ENCODE measurements around the gene TTC32. TPM values are rescaled to one million over a fixed set of nuclear protein-coding genes. Genes with fewer than 3 reads are reported as not detected.

TTC32 gene
- total RNA-seq: 1 to 10 TPM; 3.7 to 6.6 TPM

DNA sequence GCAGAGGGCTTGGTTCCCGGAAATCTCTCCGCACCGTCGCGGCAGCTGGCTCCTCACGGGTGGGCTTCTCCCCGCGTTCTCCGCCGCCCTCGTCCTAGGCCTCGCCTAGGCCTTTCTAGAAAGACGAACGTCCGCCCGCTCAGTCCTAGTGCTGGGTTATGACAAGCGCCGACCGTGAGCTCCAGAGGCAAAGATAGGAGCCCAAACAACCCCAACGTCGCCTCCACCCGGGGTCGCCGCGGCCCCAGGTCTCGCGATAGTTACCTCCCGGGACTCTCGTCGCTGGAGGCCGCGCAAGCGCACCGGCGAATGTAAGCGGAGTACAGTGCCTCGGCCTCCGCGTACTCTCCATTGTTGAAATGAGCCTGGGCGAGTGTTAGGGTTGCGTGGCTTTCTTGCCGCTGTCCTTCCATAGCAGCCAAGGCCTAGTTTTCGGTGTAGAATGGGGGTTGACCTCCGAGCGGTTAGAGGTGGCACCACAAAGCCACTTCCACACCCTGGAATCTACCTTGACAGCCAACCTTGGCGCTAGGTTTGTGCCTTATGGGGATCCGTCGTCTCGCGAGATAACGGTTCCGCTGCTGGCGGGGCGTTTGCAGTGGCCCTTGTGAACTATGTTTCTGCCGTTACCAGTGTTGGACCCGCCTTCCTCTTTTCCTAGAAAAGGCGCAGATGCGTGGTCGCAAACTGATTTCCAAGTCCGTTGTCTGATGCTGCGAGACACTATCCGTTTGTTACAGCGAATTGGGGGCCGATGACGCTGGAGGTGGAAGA, at the start of gene TTC32:
TSS of gene TTC32 (minus strand) at position 542 of the 774 bp plus-strand sequence. CDS start at position 413, 129 bp downstream.
- H3K4me1 ChIP-seq: peaks cover 0 to 44% of the 10 kb centered on the region in 2 donors
- TF ChIP-seq, protein P1, sequence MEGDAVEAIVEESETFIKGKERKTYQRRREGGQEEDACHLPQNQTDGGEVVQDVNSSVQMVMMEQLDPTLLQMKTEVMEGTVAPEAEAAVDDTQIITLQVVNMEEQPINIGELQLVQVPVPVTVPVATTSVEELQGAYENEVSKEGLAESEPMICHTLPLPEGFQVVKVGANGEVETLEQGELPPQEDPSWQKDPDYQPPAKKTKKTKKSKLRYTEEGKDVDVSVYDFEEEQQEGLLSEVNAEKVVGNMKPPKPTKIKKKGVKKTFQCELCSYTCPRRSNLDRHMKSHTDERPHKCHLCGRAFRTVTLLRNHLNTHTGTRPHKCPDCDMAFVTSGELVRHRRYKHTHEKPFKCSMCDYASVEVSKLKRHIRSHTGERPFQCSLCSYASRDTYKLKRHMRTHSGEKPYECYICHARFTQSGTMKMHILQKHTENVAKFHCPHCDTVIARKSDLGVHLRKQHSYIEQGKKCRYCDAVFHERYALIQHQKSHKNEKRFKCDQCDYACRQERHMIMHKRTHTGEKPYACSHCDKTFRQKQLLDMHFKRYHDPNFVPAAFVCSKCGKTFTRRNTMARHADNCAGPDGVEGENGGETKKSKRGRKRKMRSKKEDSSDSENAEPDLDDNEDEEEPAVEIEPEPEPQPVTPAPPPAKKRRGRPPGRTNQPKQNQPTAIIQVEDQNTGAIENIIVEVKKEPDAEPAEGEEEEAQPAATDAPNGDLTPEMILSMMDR (IDR thresholded peaks at IDR 0.05): peak in 1 of 2 donors; percentile 26

DNA sequence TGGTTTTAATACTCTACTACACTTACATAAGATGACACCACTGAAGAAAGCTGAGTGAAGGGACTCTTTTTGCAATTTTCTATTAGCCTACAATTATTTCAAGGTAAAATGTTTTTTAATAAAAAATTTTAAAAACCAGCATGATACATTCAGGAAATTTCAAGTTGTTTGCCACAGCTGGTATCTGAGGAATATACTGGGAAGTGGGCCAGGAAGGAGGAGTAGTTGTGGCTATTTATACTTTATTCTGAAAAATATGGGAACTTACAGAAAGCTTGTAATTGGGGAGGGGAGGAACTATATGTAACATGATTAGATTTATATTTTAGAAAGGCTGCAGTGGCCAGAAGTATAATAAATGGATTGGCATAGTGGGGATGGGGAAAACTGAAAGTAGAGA, 47.3 kb upstream of the TTC32 start:
- Histone ChIP-seq H3K4me1 (peaks cover 0 to 7% of the 10 kb centered on the region in 2 donors), H3K9me3 (no peaks in the 10 kb centered on the region), H3K27ac (no peak overlapping the region), H3K36me3 (no peaks in the 10 kb centered on the region), H3K27me3 (no peaks in the 10 kb centered on the region), H3K4me3 (no peak overlapping the region)
- no peak for DNase-seq (ENCODE audit: low spot score)
- TF ChIP-seq, protein P1 (IDR thresholded peaks at IDR 0.05): no peak

More for the DNA sequence above, at the start of gene TTC32:
- Histone ChIP-seq H3K9me3 (no peaks in the 10 kb centered on the region), H3K4me3 (peak within 1 kb of the TSS; percentile 87 to 88), H3K27ac (peak within 1 kb of the TSS; percentile 97), H3K36me3 (no peaks in the 10 kb centered on the region), H3K27me3 (no peaks in the 10 kb centered on the region)
- peak; percentile 95 for DNase-seq (ENCODE audit: low spot score)

DNA sequence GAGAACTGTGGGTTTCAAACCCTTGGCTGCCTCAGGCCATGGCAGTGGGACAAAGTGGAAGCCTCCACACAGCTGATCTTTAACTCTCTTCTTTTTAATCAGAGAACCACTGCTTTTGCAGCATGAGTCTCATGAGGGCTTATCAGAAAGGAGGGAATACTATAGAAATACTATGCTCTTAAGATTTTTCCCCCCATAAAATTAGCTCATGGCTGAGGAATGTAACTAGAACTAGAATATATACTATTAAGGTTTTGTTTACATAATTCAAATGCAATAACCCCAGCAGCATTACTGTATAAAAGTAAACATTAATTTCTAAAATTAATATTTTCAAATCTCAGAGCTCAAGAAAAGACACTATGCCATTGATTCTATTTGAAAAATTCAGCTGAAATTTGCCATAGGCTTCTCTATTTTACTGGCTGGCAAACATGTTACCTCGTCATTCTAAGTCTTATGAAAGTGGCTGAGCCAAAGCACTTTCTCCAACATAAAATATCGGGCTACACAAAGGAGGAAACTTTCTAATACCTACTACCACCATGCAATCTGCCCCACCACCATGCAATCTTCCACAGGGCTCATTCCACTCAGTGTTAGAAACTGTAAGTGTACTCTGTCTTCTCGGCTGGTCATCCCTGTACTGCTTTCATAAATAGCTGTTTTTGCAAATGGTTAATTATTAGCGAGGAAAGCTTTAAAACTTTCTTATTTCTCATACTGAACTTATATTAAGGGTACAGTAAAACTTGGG, 45.6 kb upstream of the TTC32 start:
- Histone ChIP-seq H3K27me3 (no peaks in the 10 kb centered on the region), H3K9me3 (no peaks in the 10 kb centered on the region), H3K36me3 (no peaks in the 10 kb centered on the region), H3K4me3 (no peak overlapping the region), H3K27ac (no peak overlapping the region), H3K4me1 (peaks cover 0 to 7% of the 10 kb centered on the region in 2 donors)
- no peak for DNase-seq (ENCODE audit: low spot score)
- TF ChIP-seq, protein P1 (IDR thresholded peaks at IDR 0.05): no peak

DNA sequence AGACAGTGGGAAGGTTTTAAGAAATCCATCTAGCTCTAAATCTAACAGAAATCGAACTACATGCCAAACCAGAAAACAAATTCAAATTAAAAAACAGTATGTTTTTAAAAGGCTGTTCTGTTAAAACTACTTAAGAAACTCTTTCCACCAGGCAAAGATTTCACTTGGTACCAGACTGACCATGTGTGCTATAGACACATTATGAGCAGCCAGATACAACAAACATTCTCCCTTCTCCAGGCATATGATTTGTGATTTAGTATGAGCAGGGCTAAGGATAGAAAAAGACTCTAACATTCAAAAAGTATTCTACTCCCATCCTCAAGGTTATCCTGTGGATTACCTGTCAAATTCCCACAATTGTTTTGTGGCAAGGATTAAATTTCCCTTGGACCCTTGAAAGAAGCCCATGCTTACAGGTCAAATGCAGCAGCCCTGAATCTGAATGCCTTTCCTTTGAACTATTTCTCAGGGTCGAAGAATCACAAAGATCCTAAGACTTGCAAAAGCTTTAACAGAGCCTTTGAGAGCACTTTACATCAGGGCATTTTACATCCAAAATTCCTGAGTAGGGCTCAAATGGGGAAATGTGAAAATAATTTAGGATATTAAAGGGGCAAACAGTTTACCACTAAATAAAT, 42.5 kb upstream of the TTC32 start:
- TF ChIP-seq, protein P1 (IDR thresholded peaks at IDR 0.05): no peak
- no peak for DNase-seq (ENCODE audit: low spot score)
- H3K4me3 ChIP-seq: no peak overlapping the region
- peaks cover 0 to 4% of the 10 kb centered on the region in 2 donors for H3K4me1 ChIP-seq
- H3K36me3 ChIP-seq: no peaks in the 10 kb centered on the region
- H3K27ac ChIP-seq: no peak overlapping the region
- no peaks in the 10 kb centered on the region for H3K9me3 ChIP-seq
- H3K27me3 ChIP-seq: no peaks in the 10 kb centered on the region

DNA sequence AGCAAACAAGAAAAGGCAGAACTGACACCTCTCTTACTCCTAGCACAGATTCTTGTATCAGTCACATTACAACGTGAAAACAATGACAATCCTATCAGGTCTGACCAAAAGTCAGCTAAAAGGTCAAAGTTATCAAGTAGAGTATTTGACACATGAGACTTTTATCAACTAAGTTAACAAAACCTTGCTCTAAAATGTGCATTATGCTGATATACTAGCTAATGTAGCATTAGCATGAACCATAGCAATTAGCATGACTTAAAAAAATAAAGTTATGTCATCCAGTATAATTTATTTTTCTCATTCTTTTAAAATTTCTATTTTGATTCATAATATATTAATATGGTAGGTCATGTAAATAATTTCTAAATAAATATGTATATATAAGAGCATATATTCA, 41.4 kb upstream of the TTC32 start:
- no peaks in the 10 kb centered on the region for H3K4me1 ChIP-seq
- H3K4me3 ChIP-seq: no peak overlapping the region
- TF ChIP-seq, protein P1 (IDR thresholded peaks at IDR 0.05): no peak
- H3K9me3 ChIP-seq: no peaks in the 10 kb centered on the region
- no peak overlapping the region for H3K27ac ChIP-seq
- no peaks in the 10 kb centered on the region for H3K27me3 ChIP-seq
- peaks cover 4% of the 10 kb centered on the region for H3K36me3 ChIP-seq
- DNase-seq (ENCODE audit: low spot score): no peak

Data from right atrium auricular region (tissue), 2 donors.